ENCODE measurements around the gene SNTN. TPM values are rescaled to one million over a fixed set of nuclear protein-coding genes. Genes with fewer than 3 reads are reported as not detected.

SNTN gene
- total RNA-seq, 1 experiment from 2014 or later, result not detected

DNA sequence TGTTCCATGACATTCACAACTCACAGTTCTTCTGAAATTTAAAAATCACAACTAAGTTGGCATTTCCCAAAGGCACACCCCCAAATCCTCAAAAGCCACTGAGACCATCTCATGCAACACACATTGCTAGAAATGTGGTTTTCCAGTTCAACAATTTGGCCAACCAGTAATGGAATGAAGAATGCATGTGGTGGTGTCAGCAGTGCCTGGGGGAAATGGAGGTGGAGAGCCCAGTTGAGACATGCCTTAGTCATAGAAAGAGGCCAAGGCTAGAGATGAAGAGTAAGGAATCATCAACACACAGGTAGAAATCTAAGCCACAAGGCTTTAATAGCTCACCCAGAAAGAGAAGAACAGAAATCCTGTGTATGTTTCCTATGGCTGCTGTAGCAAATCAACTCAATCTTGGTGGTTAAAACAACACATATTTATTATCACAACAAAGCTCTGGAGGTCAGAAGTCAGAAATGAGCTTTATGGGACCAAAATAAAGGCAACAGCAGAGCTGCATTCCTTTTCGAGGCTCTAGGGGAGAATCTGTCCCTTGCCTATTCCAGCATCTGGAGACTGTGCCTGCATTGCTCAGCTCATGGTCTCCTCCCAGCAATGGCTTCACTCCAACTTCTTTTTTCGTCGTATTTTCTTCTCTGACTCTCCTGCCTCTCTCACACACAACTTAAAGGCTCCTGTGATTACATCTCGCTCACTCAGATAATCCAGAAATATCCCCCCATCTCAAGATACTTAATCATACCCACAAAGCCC lies 54.0 kb downstream of the SNTN start:
- no peaks in the 10 kb centered on the region for H3K4me1 ChIP-seq (ENCODE audit: insufficient read depth, low read length, poor library complexity, severe bottlenecking)
- DNase-seq (ENCODE audit: low spot score), result no peak
- ChIA-PET POLR2A (ENCODE audit: low non-redundant PET) (no interaction called here), CTCF (no interaction called here)
- no peak overlapping the region for H3K27ac ChIP-seq (ENCODE audit: low read depth, low read length, poor library complexity, severe bottlenecking)
- H3K4me3 ChIP-seq (ENCODE audit: low read depth, low read length, poor library complexity, severe bottlenecking), result no peak overlapping the region
- no peaks in the 10 kb centered on the region for H3K36me3 ChIP-seq (ENCODE audit: insufficient read depth, low read length, poor library complexity, severe bottlenecking)
- H3K9me3 ChIP-seq (ENCODE audit: low read depth, low read length, poor library complexity, severe bottlenecking), result no peaks in the 10 kb centered on the region
- no TSS peak for BruUV-seq (replicated peaks)
- intact Hi-C loops (cut with micrococcal nuclease; ENCODE audit: unreplicated experiment), result no loop called here
- TF ChIP-seq EZH2 (IDR thresholded peaks at IDR 0.05; ENCODE audit: borderline replicate concordance, low read depth, low read length, poor library complexity, severe bottlenecking), result no peak
- TF ChIP-seq, protein P1, sequence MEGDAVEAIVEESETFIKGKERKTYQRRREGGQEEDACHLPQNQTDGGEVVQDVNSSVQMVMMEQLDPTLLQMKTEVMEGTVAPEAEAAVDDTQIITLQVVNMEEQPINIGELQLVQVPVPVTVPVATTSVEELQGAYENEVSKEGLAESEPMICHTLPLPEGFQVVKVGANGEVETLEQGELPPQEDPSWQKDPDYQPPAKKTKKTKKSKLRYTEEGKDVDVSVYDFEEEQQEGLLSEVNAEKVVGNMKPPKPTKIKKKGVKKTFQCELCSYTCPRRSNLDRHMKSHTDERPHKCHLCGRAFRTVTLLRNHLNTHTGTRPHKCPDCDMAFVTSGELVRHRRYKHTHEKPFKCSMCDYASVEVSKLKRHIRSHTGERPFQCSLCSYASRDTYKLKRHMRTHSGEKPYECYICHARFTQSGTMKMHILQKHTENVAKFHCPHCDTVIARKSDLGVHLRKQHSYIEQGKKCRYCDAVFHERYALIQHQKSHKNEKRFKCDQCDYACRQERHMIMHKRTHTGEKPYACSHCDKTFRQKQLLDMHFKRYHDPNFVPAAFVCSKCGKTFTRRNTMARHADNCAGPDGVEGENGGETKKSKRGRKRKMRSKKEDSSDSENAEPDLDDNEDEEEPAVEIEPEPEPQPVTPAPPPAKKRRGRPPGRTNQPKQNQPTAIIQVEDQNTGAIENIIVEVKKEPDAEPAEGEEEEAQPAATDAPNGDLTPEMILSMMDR (conservative IDR thresholded peaks at IDR 0.05; ENCODE audit: low read depth, low read length), result no peak
- no peaks in the 10 kb centered on the region for H3K27me3 ChIP-seq (replicated peaks; ENCODE audit: insufficient read depth, low read depth, low read length, poor library complexity)

DNA sequence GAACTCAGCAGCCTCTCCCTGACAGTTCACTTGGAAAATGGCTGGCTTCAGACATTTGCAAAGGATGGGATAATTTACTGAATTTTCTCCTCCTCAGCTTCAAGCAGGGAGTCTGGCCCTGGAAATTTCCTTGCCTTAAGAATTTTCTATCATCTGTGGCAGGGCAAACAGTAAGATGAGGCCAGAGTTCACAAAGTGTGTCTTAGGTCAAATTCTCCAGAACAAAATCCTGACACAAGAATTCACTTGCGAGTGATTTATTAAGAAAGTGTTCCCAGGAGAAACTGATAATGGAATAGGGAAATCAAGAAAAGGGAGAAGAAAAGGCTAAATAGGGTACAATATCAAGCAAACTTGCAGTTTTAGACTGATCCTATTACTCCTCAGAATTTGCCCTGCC lies 55.3 kb downstream of the SNTN start:
- H3K36me3 ChIP-seq (ENCODE audit: insufficient read depth, low read length, poor library complexity, severe bottlenecking), result no peaks in the 10 kb centered on the region
- intact Hi-C loops (cut with micrococcal nuclease; ENCODE audit: unreplicated experiment), result no loop called here
- TF ChIP-seq, protein P1 (conservative IDR thresholded peaks at IDR 0.05; ENCODE audit: low read depth, low read length), result no peak
- no peak for TF ChIP-seq EZH2 (IDR thresholded peaks at IDR 0.05; ENCODE audit: borderline replicate concordance, low read depth, low read length, poor library complexity, severe bottlenecking)
- CTCF ChIA-PET, result no interaction called here
- POLR2A ChIA-PET (ENCODE audit: low non-redundant PET), result no interaction called here
- H3K27me3 ChIP-seq (replicated peaks; ENCODE audit: insufficient read depth, low read depth, low read length, poor library complexity), result no peaks in the 10 kb centered on the region
- no peak for DNase-seq (ENCODE audit: low spot score)
- H3K4me1 ChIP-seq (ENCODE audit: insufficient read depth, low read length, poor library complexity, severe bottlenecking), result no peaks in the 10 kb centered on the region
- no peaks in the 10 kb centered on the region for H3K9me3 ChIP-seq (ENCODE audit: low read depth, low read length, poor library complexity, severe bottlenecking)
- H3K4me3 ChIP-seq (ENCODE audit: low read depth, low read length, poor library complexity, severe bottlenecking), result no peak overlapping the region
- no peak overlapping the region for H3K27ac ChIP-seq (ENCODE audit: low read depth, low read length, poor library complexity, severe bottlenecking)
- BruUV-seq (replicated peaks), result no TSS peak

DNA sequence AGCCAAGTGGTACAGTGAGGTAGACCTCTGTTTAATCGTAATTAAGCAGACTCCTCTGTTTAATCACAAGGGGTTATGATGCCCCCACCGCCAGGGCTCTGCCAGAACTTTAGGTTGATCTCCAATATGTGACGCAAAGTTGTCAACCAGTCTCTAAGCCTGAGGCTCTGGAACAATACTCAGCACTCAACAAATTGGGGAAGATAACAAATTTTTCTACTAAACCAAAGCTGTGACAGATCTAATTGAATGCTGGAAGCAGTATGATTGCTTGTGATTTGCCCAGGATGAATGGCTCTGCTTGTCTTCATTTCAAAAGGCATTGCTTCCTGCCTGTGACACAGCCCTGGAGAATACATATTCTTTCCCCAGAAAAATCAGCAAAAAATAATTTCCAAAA lies 57.1 kb downstream of the SNTN start:
- no peak for DNase-seq (ENCODE audit: low spot score)
- H3K4me1 ChIP-seq (ENCODE audit: insufficient read depth, low read length, poor library complexity, severe bottlenecking), result no peaks in the 10 kb centered on the region
- intact Hi-C loops (cut with micrococcal nuclease; ENCODE audit: unreplicated experiment), result no loop called here
- TF ChIP-seq, protein P1 (conservative IDR thresholded peaks at IDR 0.05; ENCODE audit: low read depth, low read length), result no peak
- TF ChIP-seq EZH2 (IDR thresholded peaks at IDR 0.05; ENCODE audit: borderline replicate concordance, low read depth, low read length, poor library complexity, severe bottlenecking), result no peak
- H3K9me3 ChIP-seq (ENCODE audit: low read depth, low read length, poor library complexity, severe bottlenecking), result no peaks in the 10 kb centered on the region
- ChIA-PET POLR2A (ENCODE audit: low non-redundant PET) (no interaction called here), CTCF (no interaction called here)
- no peaks in the 10 kb centered on the region for H3K36me3 ChIP-seq (ENCODE audit: insufficient read depth, low read length, poor library complexity, severe bottlenecking)
- no peak overlapping the region for H3K4me3 ChIP-seq (ENCODE audit: low read depth, low read length, poor library complexity, severe bottlenecking)
- no TSS peak for BruUV-seq (replicated peaks)
- no peak overlapping the region for H3K27ac ChIP-seq (ENCODE audit: low read depth, low read length, poor library complexity, severe bottlenecking)
- H3K27me3 ChIP-seq (replicated peaks; ENCODE audit: insufficient read depth, low read depth, low read length, poor library complexity), result no peaks in the 10 kb centered on the region

Other genes starting within 250 kb of the SNTN start
- gene C3orf49, start 166.6 kb downstream of the SNTN start, total RNA-seq (2021), result not detected in 2 replicates
- 37.3 and 41.4 TPM in 2 replicates for gene THOC7, start 211.1 kb downstream of the SNTN start, total RNA-seq (2021)
- gene ATXN7, start 211.2 kb downstream of the SNTN start, total RNA-seq (2021), result 11.3 and 13.8 TPM in 2 replicates

Measured in A673 (cell line).